Vagina (tissue), 2 donors: ENCODE data around the gene DIO1. TPM values are rescaled to one million over a fixed set of nuclear protein-coding genes. Genes with fewer than 3 reads are reported as not detected.

Experiments
- DNase-seq, 2 donors: peaks; one replicate each; pipeline ENCODE4 v3.0.0-alpha.2; 2017; ENCODE audit errors: extremely low spot score in 2 of 2
- H3K27ac ChIP-seq: fragments of 200-600 bp; sonication (generic); one replicate; pipeline ENCODE4 v1.5.1; 2019
- H3K27me3 ChIP-seq: fragments of 200-600 bp; sonication (generic); one replicate; pipeline ENCODE4 v1.5.1; 2019
- H3K36me3 ChIP-seq, 2 donors: fragments of 200-600 bp; sonication (generic); one replicate each; pipeline ENCODE4 v1.5.1; 2017 to 2019
- H3K4me1 ChIP-seq: fragments of 200-600 bp; sonication (generic); one replicate; pipeline ENCODE4 v1.5.1; 2019
- H3K4me3 ChIP-seq, 2 donors: fragments of 200-600 bp; sonication (generic); 1 replicate in 1 of 2; 2 replicates in 1 of 2; pipeline ENCODE4 v1.5.1; 2016 to 2019
- H3K9me3 ChIP-seq: fragments of 200-600 bp; sonication (generic); one replicate; pipeline ENCODE4 v1.5.1; 2019
- POLR2A ChIP-seq, 2 donors: fragments of 450-650 bp; IDR thresholded peaks; one replicate each; pipeline ENCODE4 v1.6.1; 2017; ENCODE audit warnings: antibody characterized with exemption in 2 of 2, mild to moderate bottlenecking in 2 of 2, moderate library complexity in 2 of 2
- POLR2AphosphoS5 ChIP-seq, 2 donors: sonication (generic); formaldehyde crosslinking; IDR thresholded peaks; one replicate each; pipeline ENCODE4 v1.9.0; 2017; ENCODE audit warnings: antibody characterized with exemption in 2 of 2, mild to moderate bottlenecking in 2 of 2, low read depth in 1 of 2; ENCODE audit not compliant: insufficient read depth in 1 of 2
- intact Hi-C: fragments of 100-400 bp; cut with DNase I; formaldehyde crosslinking; loops from one replicate; pipeline ENCODE4 v1.15.1; 2023
- total RNA-seq: library from RNA; depleted of rRNA; stranded (reverse); fragments of >200 nt; gene quantifications from one replicate; pipeline ENCODE4 v1.2.3, GENCODE V29; 2016
- TF ChIP-seq, protein P1 (sequence below), 3 experiments: fragments of 450-650 bp in 2 of 3; fragments of 200-600 bp in 1 of 3; sonication (generic) in 1 of 3; IDR thresholded peaks; one replicate each; pipeline ENCODE4 v1.5.1; 2017 to 2019; ENCODE audit warnings: antibody characterized with exemption in 3 of 3, mild to moderate bottlenecking in 2 of 3, moderate library complexity in 2 of 3

The DIO1 gene
- total RNA-seq, 1 donor from 2014 or later, result not detected

DNA sequence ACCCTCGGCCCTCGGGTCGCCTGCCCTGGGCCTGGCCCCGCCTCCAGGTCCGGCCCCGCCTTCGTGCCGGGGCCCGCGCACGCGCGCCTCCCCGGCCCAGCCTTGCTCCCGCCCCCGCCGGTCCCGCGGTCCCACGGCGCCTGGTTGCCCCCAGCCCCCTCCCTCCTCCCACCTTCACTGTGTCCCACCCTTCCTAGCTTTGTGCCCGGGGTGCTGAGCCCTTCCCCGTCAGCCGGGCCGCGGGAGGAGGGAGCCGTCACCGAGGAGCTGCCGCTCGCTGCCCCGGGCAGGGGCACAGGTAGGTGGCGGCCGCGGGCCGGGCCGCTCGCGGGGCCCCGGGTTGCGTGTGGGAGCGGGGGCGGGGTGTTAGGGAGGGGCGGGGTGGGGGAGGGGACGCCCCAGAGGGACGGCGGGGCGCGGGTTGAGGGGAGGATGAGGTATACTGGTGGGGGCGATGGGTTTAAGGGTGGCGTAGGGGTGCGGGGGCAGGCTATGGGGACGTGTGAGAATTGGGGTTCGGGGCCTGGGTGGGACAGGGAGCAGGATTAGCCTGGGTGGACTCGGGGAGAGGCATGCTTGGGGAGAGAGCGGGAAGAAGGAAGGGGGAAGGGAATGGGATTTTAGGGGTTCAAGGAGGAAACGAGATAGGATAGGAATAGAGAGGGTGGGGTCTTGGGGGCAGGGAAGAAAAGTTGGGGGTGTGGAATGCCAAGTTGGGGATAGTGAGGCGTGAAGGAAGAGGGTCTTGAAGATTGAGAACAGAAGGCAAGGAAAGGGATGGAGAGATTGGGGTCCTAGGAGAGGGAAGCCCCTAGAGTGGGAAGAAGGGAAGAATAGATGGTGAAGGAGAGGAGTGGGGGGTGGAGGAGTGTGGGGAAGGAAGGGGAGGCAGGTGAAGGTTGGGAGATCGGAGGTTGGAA is 52.5 kb downstream of the DIO1 start, which contains the start of gene LRRC42:
LRRC42 (plus strand) TSS at position 99 of the 920 bp plus-strand sequence. CDS start 5,650 bp downstream, outside the sequence.
- peaks cover 47% of the 10 kb centered on the region for H3K4me1 ChIP-seq
- TF ChIP-seq POLR2A (IDR thresholded peaks at IDR 0.05), result no peak
- TF ChIP-seq POLR2AphosphoS5 (IDR thresholded peaks at IDR 0.05; ENCODE audit: insufficient read depth in 1 of 2, low read depth in 1 of 2), result no peak
- TF ChIP-seq, protein P1, sequence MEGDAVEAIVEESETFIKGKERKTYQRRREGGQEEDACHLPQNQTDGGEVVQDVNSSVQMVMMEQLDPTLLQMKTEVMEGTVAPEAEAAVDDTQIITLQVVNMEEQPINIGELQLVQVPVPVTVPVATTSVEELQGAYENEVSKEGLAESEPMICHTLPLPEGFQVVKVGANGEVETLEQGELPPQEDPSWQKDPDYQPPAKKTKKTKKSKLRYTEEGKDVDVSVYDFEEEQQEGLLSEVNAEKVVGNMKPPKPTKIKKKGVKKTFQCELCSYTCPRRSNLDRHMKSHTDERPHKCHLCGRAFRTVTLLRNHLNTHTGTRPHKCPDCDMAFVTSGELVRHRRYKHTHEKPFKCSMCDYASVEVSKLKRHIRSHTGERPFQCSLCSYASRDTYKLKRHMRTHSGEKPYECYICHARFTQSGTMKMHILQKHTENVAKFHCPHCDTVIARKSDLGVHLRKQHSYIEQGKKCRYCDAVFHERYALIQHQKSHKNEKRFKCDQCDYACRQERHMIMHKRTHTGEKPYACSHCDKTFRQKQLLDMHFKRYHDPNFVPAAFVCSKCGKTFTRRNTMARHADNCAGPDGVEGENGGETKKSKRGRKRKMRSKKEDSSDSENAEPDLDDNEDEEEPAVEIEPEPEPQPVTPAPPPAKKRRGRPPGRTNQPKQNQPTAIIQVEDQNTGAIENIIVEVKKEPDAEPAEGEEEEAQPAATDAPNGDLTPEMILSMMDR (IDR thresholded peaks at IDR 0.05), result no peak
- no peaks in the 10 kb centered on the region for H3K9me3 ChIP-seq
- H3K36me3 ChIP-seq, result no peaks in the 10 kb centered on the region
- DNase-seq, result no peak
- peak within 1 kb of the TSS; percentile 70 to 86 for H3K4me3 ChIP-seq
- H3K27ac ChIP-seq, result peak within 1 kb of the TSS; percentile 87
- H3K27me3 ChIP-seq, result no peaks in the 10 kb centered on the region
- intact Hi-C loops, result loop anchor here (5.0 kb wide), 2 partner anchors 54 to 106 kb away; partner anchors contain the start of genes DIO1, TCEANC2 and TMEM59

DNA sequence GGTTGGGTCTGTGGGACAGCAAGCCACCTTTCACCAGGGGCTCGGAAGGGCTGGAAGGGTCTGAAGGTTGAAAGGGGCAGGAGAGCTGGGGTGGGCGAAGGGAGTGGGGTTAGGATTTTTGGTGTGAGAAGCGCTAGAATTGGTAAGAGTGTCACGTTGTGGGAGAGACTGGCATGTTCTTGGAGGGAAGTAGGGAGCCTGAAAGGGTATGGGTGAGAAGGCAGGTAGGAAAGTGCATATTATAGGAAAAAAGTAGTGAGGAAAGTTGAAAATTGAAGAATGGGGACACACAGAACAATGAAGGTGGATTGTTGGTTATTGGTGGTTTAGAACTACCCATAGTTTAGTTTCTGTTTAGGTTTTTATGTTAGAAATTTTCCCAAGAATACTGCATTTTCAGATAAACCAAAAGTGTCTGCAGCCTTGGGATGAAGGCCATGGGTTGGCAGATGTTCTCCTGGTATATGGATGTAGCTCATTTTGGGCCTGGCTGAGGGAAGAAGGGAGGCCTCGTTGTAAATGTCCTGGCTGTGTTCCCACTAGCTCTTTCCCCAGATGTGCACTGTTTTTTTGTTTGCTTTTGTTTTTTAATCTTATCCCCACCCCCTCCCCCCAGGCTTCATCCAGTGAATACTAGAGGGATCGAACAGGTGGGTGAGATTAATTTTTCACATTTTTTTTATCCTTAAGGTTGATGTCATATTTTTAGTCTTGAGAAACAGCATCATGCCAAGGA is 53.4 kb downstream of the DIO1 start:
- peaks cover 47% of the 10 kb centered on the region for H3K4me1 ChIP-seq
- H3K4me3 ChIP-seq, result peak overlapping the region; percentile 70 to 86

DNA sequence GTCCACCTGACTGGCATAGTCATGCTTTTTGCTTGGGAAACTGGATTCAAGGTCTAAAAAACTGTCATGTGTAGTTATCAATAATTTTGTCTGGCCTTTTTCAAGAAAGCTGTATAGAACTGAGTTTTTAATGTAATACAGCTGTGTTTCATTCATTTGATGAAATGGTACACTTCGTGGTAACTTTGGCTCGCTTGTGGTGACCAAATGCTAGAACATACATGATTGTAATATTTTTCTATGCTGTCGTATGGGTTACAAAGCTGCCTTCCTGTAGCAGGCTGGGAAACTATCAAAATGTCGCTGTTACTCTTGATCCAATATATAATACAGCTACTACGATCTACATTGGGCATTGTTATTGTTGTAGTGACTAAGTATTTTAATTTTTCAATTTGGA is 54.3 kb downstream of the DIO1 start:
- peaks cover 46% of the 10 kb centered on the region for H3K4me1 ChIP-seq
- no peaks in the 10 kb centered on the region for H3K27me3 ChIP-seq
- H3K9me3 ChIP-seq, result no peaks in the 10 kb centered on the region
- intact Hi-C loops, result loop anchor here (5.0 kb wide), 2 partner anchors 56 to 104 kb away; partner anchors contain the start of genes DIO1, TCEANC2 and TMEM59
- TF ChIP-seq POLR2A (IDR thresholded peaks at IDR 0.05) (no peak), POLR2AphosphoS5 (IDR thresholded peaks at IDR 0.05; ENCODE audit: insufficient read depth in 1 of 2, low read depth in 1 of 2) (no peak)
- TF ChIP-seq, protein P1 (IDR thresholded peaks at IDR 0.05), result no peak
- peaks cover 0 to 16% of the 10 kb centered on the region in 2 donors for H3K36me3 ChIP-seq
- no peak overlapping the region for H3K27ac ChIP-seq
- no peak overlapping the region for H3K4me3 ChIP-seq
- no peak for DNase-seq

More for the DNA sequence above, 53.4 kb downstream of the DIO1 start:
- peaks cover 0 to 7% of the 10 kb centered on the region in 2 donors for H3K36me3 ChIP-seq
- H3K27me3 ChIP-seq, result no peaks in the 10 kb centered on the region
- no peak for DNase-seq
- intact Hi-C loops, result loop anchor here (5.0 kb wide), 2 partner anchors 55 to 105 kb away; partner anchors contain the start of genes DIO1, TCEANC2 and TMEM59
- TF ChIP-seq POLR2AphosphoS5 (IDR thresholded peaks at IDR 0.05; ENCODE audit: insufficient read depth in 1 of 2, low read depth in 1 of 2), result no peak
- TF ChIP-seq, protein P1 (IDR thresholded peaks at IDR 0.05), result no peak
- no peak for TF ChIP-seq POLR2A (IDR thresholded peaks at IDR 0.05)
- H3K9me3 ChIP-seq, result no peaks in the 10 kb centered on the region
- H3K27ac ChIP-seq, result peak overlapping the region; percentile 87

DNA sequence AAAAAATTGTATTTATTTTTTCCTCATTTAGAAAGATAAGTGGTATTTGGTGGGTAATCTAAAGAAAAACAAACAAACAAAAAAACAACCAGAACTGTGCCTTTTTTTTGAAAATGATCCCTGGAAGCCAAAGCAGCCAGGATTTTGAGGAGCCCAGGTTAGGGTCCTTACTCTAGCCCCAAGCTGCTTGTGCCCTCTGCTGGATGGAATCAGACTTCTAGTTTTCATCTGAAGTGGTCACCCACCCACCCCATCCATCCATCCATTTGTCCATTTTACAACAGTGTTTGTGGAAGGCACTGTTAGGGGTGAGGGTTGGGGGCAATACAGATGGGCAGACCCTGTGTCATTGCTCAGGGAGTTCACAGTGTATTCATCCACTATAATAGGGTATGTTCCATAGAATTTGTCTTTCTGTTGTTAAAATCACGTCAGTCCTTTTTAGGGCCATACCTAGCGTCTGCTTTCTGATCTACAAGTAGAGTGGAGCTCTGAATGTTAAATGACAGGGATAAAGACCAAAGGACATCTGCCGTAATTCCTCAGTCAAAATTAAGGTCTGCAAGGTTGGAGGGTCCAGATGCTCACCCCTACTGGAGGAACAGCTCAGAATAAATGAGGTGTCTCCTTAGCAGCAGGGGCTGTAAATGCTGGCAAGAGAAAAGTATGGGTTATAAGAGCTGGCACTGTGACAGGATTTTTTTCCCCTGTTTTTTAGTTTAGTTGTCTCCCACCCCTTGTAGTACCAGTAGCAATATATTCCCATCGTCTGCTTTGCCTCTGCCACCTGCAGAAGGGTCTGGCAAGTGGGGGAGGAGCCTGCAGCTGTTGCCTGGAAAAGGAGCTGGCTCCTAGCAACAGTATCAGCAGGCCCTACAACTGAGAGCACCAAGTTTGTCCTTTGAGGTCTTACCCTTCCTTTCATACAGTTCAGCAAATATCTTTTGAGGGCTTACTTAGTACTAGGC is 55.3 kb downstream of the DIO1 start:
- no peaks in the 10 kb centered on the region for H3K9me3 ChIP-seq
- TF ChIP-seq POLR2AphosphoS5 (IDR thresholded peaks at IDR 0.05; ENCODE audit: insufficient read depth in 1 of 2, low read depth in 1 of 2), result no peak
- TF ChIP-seq, protein P1 (IDR thresholded peaks at IDR 0.05), result peak in 1 of 3 experiments; percentile 11
- H3K27ac ChIP-seq, result no peak overlapping the region
- peaks cover 36% of the 10 kb centered on the region for H3K4me1 ChIP-seq
- H3K36me3 ChIP-seq, result peaks cover 0 to 24% of the 10 kb centered on the region in 2 donors
- intact Hi-C loops, result loop anchor here (5.0 kb wide), 2 partner anchors 57 to 103 kb away; partner anchors contain the start of genes DIO1, TCEANC2 and TMEM59
- H3K27me3 ChIP-seq, result no peaks in the 10 kb centered on the region
- no peak overlapping the region for H3K4me3 ChIP-seq
- no peak for DNase-seq
